SH-SY5Y (cell line): ENCODE results near the gene EFCAB8.

Source experiments
- GATA2 ChIP-seq: IDR thresholded peaks from 2 replicates; pipeline ENCODE4 v1.6.1; 2011; ENCODE audit warnings: mild to moderate bottlenecking, low read depth, low read length
- GATA3 ChIP-seq: IDR thresholded peaks from 2 replicates; pipeline ENCODE4 v1.6.1; 2011; ENCODE audit warnings: low read depth, mild to moderate bottlenecking, low read length, moderate library complexity

- no peak for TF ChIP-seq GATA2
- TF ChIP-seq GATA3: no peak
These were observed 87.0 kb downstream of the EFCAB8 start for GRCh38 chr20:32945710-32946221.
